Embryonic facial prominence (tissue), 1 donor: Measurements from ENCODE around the gene TVP23B.
"Not testable (repeated sequence)": the region's sequence is repeated elsewhere in the genome, so short reads cannot be mapped to it uniquely, and the experiment has no call there.

ENCODE experiments used
- DNase-seq: peaks from one replicate; pipeline ENCODE4 v3.0.0-alpha.2; 2016; ENCODE audit errors: extremely low spot score

Gene TVP23B

DNA sequence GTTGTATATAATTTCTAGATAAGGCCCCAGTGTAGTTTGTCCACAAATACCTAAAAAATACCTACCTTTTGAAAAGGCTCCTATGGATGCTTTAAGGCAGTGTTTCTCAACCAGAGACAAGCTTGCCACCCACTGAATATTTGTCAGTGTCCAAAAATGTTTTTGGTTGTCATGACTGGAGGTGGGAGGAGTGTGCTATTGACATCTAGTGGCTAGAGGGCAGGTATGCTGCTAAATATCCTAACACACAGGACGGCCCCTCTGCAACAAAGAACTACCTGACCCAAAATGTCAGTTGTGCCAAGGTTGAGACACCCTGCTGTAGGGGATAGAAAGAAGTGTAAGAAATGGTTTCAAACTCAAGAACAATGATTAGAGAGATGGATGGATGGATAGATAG is 10.4 kb downstream of the TVP23B start:
- not testable (repeated sequence) for DNase-seq

DNA sequence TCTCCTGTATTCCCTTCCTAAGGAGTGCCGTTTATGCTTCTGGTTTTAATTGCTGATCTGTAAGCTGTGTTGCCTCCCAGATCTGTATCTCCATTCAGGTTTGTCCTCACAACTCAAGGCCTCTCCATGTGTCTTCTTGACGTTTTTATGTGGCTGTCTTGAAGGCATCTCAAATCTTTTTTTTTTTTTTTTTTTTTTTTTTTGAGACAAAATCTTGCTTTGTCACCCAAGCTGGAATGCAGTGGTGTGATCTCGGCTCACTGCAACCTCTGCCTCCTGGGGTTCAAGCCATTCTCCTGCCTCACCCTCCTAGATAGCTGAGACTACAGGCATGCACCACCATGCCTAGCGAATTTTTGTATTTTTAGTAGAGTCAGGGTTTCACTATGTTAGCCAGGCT is 13.9 kb downstream of the TVP23B start:
- DNase-seq = not testable (repeated sequence)

DNA sequence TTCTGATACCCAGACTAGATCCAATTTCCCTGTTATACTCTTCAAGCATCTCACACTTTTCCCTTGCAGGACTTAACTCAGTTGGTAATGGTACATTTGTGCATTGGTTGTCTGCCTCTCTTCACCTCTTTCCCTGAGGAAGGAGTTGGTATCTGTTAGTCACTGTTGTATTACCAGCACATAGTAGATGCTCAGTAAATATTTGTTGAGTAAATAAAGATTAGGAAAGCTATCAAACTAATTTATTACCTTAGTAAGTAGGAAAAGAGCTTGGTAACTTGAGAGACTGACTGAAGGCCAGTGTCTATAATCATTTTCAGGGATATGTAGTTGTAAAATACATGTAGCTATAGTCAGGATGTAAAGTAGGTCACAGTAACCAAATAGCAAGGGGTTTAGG is 15.9 kb downstream of the TVP23B start:
- not testable (repeated sequence) for DNase-seq

DNA sequence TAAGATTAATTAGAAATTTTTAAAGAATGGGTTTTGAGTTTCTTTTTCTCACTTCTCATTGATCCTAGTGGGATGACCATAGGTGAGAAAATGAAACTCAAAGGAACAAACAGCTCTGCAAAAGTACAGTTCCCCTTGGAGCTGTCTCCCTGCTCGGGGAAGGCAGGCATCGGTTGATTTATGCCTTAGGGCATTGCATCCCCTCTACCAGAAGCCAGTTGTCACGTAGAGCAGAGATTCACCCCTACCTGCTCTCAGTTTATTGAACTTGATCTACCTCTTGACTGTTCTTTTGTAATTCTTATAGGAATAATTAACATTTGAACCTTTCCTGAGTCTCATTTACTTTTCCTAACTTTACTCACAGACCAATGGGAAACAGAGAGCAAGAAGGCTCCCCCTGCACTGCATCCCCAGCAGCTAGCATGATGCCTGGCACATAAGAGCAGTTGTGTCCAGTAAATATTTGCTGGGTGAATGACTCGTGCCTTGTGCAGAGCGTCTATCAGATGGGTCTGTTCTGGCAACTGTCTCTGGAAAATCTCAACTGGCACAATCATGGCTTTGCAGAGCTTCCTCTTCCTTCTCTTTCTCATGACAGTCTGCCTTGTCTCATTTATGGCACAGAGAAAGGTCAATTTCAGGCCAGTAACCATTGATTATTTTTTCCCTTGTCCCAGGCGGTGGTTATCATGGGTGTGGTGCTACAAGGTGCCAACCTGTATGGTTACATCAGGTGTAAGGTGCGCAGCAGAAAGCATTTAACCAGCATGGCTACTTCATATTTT is 22.7 kb downstream of the TVP23B start:
- not testable (repeated sequence) for DNase-seq

DNA sequence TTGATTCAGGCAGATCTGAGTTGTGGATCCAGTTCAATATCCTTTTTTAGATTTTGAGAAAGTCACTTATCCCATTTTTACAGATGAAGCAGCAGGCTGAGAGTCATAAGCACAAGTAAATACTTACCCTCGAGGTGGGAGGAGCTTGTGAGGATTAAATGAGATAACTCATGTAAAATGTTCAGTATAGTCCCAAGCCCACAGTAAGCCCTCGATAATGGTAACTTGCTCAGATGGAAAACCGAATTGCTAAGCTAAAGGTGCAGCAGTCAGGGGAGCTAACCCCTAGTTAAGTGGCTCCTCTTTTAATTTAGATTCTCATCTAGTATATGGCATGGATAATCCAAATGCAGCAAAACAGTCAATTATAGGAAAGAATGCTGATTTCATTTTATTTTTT is 34.9 kb downstream of the TVP23B start:
- not testable (repeated sequence) for DNase-seq

DNA sequence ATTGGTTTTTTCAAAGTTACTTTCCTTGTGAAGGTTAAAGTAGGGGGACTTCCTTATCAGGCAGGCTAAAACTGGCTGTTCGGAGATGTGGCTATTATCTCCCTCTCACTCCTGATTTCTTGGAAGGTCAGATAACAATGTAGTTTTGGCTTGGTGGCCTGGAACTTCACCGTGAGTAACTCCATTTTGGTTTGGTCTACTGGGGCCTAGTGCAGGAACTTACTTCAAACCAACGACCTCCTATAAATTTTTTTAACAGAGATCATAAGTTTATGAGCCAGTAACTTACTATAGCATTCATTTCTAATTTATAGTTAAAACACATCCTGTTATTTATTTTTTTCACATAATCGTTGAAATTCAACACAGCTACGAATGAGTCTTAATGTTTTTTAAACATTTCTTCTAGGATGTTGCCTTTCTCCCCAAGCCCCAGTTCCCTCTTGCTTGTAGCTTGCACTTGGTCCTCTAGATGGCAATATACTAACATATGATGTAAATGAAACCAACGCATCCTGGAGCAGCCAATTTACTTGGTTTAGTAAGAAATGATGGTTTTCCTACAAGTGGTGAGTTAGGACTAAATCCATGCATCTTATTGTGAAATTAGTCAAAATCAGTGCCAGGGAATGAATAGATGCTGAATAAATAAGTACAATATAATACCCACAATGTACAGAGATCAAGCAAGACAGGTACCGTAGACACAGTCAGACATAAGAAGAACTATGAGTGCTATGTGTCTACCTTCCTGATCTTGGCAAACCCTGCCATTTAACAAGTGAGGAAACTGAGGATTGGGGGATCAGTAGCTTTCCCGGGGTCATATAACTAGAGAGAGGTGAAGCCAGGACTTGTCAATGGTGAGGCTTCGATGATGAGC is 35.7 kb downstream of the TVP23B start:
- DNase-seq = peak; percentile 39

DNA sequence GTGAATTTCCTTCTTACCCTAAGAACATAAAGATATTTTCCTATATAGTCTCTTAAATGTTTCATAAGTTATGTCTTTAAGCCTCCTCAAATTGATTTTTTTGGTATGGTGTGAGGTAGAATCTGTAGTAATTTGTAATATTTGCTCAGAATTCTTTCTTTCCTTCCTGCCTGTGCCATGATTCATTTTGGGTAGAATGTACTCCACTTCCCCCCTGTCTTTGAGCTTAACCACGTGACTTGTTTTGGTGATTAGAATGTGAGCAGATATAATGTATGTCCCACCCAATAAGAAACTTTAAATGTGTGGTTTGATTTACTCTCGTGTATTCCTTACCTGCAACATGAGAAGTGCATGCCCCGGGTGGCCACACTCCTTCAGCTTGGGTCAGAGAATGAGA is 40.4 kb downstream of the TVP23B start:
- DNase-seq = not testable (repeated sequence)

DNA sequence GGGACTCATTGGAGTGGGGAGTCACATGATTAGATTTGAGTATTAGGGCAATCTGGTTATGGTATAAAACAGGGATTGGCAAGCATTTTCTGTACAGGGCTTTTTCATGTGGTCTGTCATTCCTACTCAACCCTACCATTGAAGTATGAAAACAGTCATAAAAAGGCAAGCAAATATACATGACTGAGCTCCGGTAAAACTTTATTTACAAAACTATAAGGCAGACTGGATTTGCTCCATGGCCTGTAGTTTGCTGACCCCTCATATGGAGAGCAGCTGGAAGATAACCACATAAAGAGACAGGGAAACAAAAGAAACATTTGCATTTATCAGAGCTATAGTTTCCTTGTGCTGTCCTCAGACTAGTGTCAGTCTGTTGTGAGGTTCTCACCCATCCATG is 46.6 kb downstream of the TVP23B start:
- not testable (repeated sequence) for DNase-seq

DNA sequence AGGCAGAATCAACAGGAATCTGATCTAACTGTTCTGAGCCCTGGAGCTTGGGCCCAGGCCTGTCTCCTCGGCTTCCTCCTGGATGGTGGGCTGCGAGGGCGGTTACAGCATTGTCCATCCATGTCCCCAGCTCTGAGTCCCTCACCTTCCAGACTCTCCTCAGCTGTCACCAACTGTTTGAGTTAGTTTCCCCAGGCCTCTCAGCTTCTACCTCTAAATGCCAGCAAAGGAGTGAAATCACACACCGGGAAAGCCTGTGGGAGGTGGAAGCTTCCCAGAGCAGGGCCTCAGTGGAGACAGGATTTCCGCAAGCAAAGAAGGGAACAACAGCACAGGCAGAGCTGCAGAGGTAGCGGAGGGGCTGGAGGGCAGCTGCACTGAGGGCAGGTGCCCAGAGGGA is 67.5 kb downstream of the TVP23B start:
- no peak for DNase-seq

DNA sequence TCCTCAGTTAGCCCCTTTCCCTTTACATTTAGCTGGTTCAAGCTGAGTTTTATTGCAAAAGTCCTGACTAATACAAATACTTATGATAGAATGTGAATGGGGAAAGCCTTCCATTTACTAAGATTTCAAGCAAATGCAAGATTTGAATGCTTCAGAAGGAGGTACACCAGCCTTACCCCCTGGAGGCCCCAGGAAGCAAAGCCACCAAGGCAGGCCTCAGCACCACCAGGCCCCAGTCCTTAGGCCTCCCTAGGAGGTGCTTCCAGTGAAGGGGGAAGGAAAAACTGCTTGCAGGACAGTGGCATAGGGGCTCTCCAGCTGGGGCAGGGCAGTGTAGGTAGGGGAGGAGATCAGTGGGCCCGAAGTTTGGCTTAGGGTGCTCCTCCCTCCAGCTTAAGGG is 69.7 kb downstream of the TVP23B start:
- DNase-seq = no peak

DNA sequence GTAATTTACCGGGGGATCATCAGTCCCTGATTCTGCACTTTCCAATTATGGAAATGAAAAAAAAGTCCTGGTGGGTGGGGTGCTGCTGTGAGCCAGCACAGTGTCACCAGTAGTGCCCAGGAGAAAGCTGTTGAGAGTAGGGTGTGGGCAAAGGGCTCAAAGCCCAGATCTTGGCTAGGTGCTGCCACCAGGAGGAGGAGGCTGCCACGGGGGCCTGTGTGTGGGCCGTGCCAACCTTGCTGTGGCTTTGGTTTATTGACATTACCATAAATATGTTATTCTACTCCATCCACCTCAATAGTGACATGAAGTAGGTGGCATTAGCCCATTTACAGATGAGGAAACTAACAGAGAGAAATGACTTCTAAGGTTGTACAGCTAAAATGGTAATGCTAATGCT is 70.2 kb downstream of the TVP23B start:
- DNase-seq = no peak

DNA sequence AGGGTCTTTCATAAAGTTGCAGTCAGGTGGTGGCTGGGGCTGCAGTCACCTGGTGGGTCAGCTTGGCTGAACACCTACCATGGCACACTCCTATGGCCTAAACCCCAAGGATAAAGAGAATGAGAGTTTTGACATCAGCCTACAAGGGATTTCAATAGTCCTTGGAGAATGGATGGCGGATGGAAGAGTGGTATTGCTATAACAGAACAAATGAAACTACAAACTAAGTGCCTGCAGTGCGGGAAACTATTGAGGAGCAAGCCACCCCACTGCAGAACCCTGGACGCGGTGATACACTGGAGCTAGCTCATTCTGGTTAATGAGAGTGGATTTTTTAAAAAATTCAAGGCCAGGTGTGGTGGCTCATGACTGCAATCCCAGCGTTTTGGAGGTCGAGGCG is 74.0 kb downstream of the TVP23B start:
- no peak for DNase-seq

DNA sequence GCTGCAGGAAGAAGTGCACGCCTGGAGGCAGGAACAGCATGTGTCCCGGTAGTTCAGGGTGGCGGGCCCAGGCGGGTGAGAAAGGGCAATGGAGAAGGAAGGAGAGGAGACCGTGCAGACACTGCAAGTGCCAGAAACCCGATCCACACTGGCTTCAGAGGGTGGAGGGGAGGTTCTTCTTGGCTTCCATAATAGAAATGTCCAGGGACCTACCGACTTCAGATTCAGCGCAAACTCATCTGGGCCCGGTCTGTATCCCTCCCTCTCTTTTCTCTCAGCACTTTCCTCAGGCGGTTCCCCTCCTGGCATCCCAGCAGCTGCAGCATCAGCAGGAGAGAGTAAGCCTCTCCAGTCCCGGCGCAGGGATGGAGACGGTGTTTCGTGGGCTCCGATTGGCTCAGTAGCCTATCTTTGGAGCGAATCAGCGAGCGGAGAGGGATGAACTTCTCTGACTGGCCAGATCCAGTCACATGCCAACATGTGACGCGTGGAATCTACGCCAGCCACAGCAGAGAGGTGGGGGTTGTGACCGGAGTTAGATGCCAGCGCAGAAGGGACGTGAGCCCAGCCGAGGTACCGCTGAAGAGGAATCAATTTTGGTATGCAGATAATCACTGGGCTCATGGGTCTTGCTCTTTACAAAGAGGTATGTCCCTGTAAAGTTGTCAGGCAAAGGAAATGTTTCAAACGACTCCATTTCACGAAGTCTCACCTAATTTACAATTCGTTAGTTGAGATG is 75.0 kb downstream of the TVP23B start:
- DNase-seq = peak; percentile 94
